Sigmoid colon (tissue), 4 donors: Measurements from ENCODE around the gene TASOR2.

Experiments used
- CTCF ChIP-seq, 4 experiments: fragments of 450-650 bp in 3 of 4; fragments of 200-600 bp in 1 of 4; IDR thresholded peaks; one replicate each; pipeline ENCODE4 v1.5.1; 2016 to 2019; ENCODE audit warnings: antibody characterized with exemption in 4 of 4, mild to moderate bottlenecking in 3 of 4, moderate library complexity in 2 of 4
- POLR2A ChIP-seq, 2 donors: fragments of 450-650 bp; IDR thresholded peaks; one replicate each; pipeline ENCODE4 v1.6.1; 2016; ENCODE audit warnings: antibody characterized with exemption in 2 of 2, mild to moderate bottlenecking in 2 of 2, moderate library complexity in 2 of 2
- POLR2AphosphoS5 ChIP-seq, 4 donors: sonication (generic); formaldehyde crosslinking; IDR thresholded peaks; one replicate each; pipeline ENCODE4 v1.6.1; 2017; ENCODE audit warnings: antibody characterized with exemption in 4 of 4

DNA sequence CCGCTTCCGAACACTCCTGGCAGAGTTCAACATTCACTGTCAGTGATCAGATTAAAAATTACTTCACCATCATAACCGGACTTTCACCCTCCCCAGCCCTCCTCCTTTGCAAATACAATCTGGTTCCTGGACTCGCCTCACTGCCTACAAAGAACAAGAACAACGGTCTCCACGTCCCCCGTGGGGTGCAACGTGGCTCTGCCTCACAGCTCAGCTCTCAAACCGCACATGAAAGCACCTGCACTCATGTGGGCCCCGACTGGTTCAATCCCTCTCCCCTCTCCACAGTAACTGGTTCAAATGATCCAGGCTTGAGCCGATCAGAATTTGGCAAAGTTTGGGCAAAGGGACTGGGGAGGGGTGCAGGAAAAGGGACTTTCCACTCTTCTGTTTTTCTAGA lies 39.3 kb upstream of the TASOR2 start:
- no peak for TF ChIP-seq POLR2AphosphoS5 (IDR thresholded peaks at IDR 0.05)
- TF ChIP-seq POLR2A (IDR thresholded peaks at IDR 0.05), result no peak
- TF ChIP-seq CTCF (IDR thresholded peaks at IDR 0.05), result no peak
